Measurements from ENCODE around the gene GKN2.

Gene GKN2

DNA sequence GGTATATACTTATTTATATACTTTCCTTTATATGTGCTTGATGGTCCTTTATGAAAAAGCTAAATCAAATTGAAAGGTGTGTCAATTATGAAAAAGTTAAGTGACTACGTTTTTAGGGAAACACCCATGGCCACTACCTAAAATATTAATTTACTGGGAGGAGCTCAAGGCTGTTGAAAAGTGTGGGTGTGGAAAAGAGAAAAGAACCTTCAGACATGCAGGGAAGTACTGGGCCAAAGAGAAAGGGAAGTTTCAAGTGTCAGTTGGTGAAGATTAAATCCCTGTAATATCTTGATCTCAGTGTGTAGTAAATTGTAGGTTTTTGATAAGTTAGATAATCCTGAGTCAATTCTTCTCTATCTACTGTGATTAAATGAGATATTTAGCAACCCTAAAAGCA, 15.5 kb upstream of the GKN2 start:
- no peaks in the 10 kb centered on the region for H3K4me1 ChIP-seq (ENCODE audit: low read length)
- no peaks in the 10 kb centered on the region for H3K36me3 ChIP-seq (replicated peaks; ENCODE audit: insufficient read depth, low read length)
- H3K9me3 ChIP-seq (replicated peaks; ENCODE audit: insufficient read depth, low read length): no peaks in the 10 kb centered on the region
- no peaks in the 10 kb centered on the region for H4K20me1 ChIP-seq (ENCODE audit: insufficient read depth, low read length)
- H3K4me3 ChIP-seq (ENCODE audit: low read length): no peak overlapping the region
- H3K9me2 ChIP-seq (replicated peaks; ENCODE audit: insufficient read depth, low read length): no peaks in the 10 kb centered on the region
- H2AFZ ChIP-seq (ENCODE audit: low read length): no peak overlapping the region
- DNase-seq: no peak
- TF ChIP-seq EZH2phosphoT487 (IDR thresholded peaks at IDR 0.05; ENCODE audit: low read length) (no peak), CTCF (IDR thresholded peaks at IDR 0.05; ENCODE audit: low read length) (no peak), EZH2 (optimal IDR thresholded peaks at IDR 0.05; ENCODE audit: low read depth, low read length) (no peak)
- H3K4me2 ChIP-seq (ENCODE audit: low read depth, low read length): no peak overlapping the region
- H3F3A ChIP-seq (ENCODE audit: insufficient read depth, low read length): no peaks in the 10 kb centered on the region
- no peak overlapping the region for H3K27ac ChIP-seq (ENCODE audit: low read length)
- H3K27me3 ChIP-seq (replicated peaks; ENCODE audit: insufficient read depth, low read length): no peaks in the 10 kb centered on the region
- H3K9ac ChIP-seq (ENCODE audit: low read length): no peak overlapping the region
- H3K79me2 ChIP-seq (ENCODE audit: low read length): no peaks in the 10 kb centered on the region

DNA sequence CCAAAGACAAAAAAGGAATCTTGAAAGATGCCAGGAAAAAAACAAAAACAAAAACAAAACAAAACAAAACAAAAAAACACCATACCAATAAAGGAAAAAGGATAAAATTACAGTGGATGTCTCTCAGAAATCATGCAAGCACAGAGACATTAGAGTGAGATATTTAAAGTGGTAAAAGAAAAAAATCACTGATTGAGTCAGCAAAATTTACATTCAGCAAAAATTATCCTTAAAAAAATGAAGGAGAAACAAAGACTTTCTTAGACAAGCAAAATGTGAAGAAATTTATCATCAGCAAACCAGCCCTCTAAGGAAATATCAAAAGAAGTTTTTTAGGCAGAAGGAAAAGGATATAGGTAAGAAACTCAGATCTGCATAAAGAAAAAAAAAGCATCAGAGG, 11.6 kb upstream of the GKN2 start:
- no peaks in the 10 kb centered on the region for H3F3A ChIP-seq (ENCODE audit: insufficient read depth, low read length)
- H4K20me1 ChIP-seq (ENCODE audit: insufficient read depth, low read length): no peaks in the 10 kb centered on the region
- H3K4me2 ChIP-seq (ENCODE audit: low read depth, low read length): no peak overlapping the region
- no peaks in the 10 kb centered on the region for H3K79me2 ChIP-seq (ENCODE audit: low read length)
- no peaks in the 10 kb centered on the region for H3K27me3 ChIP-seq (replicated peaks; ENCODE audit: insufficient read depth, low read length)
- no peaks in the 10 kb centered on the region for H3K9me2 ChIP-seq (replicated peaks; ENCODE audit: insufficient read depth, low read length)
- DNase-seq: no peak
- H3K9ac ChIP-seq (ENCODE audit: low read length): no peak overlapping the region
- H3K36me3 ChIP-seq (replicated peaks; ENCODE audit: insufficient read depth, low read length): no peaks in the 10 kb centered on the region
- no peak overlapping the region for H3K27ac ChIP-seq (ENCODE audit: low read length)
- no peak overlapping the region for H2AFZ ChIP-seq (ENCODE audit: low read length)
- no peak overlapping the region for H3K4me3 ChIP-seq (ENCODE audit: low read length)
- no peaks in the 10 kb centered on the region for H3K9me3 ChIP-seq (replicated peaks; ENCODE audit: insufficient read depth, low read length)
- H3K4me1 ChIP-seq (ENCODE audit: low read length): no peaks in the 10 kb centered on the region
- TF ChIP-seq CTCF (IDR thresholded peaks at IDR 0.05; ENCODE audit: low read length): no peak
- TF ChIP-seq EZH2 (optimal IDR thresholded peaks at IDR 0.05; ENCODE audit: low read depth, low read length): no peak
- TF ChIP-seq EZH2phosphoT487 (IDR thresholded peaks at IDR 0.05; ENCODE audit: low read length): no peak

DNA sequence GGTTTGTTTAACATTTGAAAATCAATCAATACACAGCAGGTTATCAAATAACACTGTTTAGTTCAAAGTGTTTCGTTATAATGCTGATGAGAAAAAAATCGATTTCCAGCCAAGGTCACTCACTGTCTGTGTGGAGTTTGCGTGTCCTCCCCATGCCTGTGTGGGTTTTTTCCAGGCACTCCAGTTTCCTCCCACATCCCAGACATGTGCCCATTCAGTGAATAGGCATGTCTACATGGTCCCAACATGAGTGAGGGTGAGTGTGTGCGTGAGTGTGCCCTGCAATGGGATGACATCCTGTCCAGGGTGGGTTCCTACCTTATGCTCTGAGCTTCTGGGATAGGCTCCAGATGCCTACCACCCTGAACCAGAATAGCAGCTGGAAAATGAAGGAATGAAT, 8.7 kb upstream of the GKN2 start:
- Histone ChIP-seq H3K4me1 (ENCODE audit: low read length) (no peaks in the 10 kb centered on the region), H3K79me2 (ENCODE audit: low read length) (no peaks in the 10 kb centered on the region), H4K20me1 (ENCODE audit: insufficient read depth, low read length) (no peaks in the 10 kb centered on the region), H2AFZ (ENCODE audit: low read length) (no peak overlapping the region), H3K27me3 (replicated peaks; ENCODE audit: insufficient read depth, low read length) (no peaks in the 10 kb centered on the region), H3K4me2 (ENCODE audit: low read depth, low read length) (no peak overlapping the region), H3K9ac (ENCODE audit: low read length) (no peak overlapping the region), H3K4me3 (ENCODE audit: low read length) (no peak overlapping the region), H3K9me2 (replicated peaks; ENCODE audit: insufficient read depth, low read length) (no peaks in the 10 kb centered on the region), H3K36me3 (replicated peaks; ENCODE audit: insufficient read depth, low read length) (no peaks in the 10 kb centered on the region), H3K27ac (ENCODE audit: low read length) (no peak overlapping the region), H3F3A (ENCODE audit: insufficient read depth, low read length) (no peaks in the 10 kb centered on the region), H3K9me3 (replicated peaks; ENCODE audit: insufficient read depth, low read length) (no peaks in the 10 kb centered on the region)
- TF ChIP-seq EZH2 (optimal IDR thresholded peaks at IDR 0.05; ENCODE audit: low read depth, low read length) (no peak), EZH2phosphoT487 (IDR thresholded peaks at IDR 0.05; ENCODE audit: low read length) (no peak), CTCF (IDR thresholded peaks at IDR 0.05; ENCODE audit: low read length) (no peak)
- DNase-seq: no peak
